Gastrocnemius medialis (tissue), 4 donors: ENCODE measurements around the gene DIP2C. TPM values are rescaled to one million over a fixed set of nuclear protein-coding genes. Genes with fewer than 3 reads are reported as not detected.
"Not testable (repeated sequence)": the region's sequence is repeated elsewhere in the genome, so short reads cannot be mapped to it uniquely, and the experiment has no call there.

Source experiments
- ATAC-seq, 2 donors: fragments of 150-250 bp; one replicate each; pipeline ENCODE4 v1.9.1; 2016
- DNase-seq, 2 donors: peaks; one replicate each; pipeline ENCODE4 v3.0.0-alpha.2; 2019
- H3K27ac ChIP-seq, 4 donors: fragments of 200-600 bp; sonication (generic); 1 replicate in 1 of 4; 2 replicates in 3 of 4; pipeline ENCODE4 v1.5.1; 2016 to 2018; ENCODE audit warnings: mild to moderate bottlenecking in 2 of 4, moderate library complexity in 1 of 4
- H3K27me3 ChIP-seq, 3 donors: fragments of 200-600 bp; sonication (generic) in 2 of 3; 1 replicate in 1 of 3; 2 replicates in 2 of 3; pipeline versions ENCODE4 v1.5.1 to v1.6.0; 2016 to 2019; ENCODE audit warnings: mild to moderate bottlenecking in 1 of 3, moderate library complexity in 1 of 3
- H3K36me3 ChIP-seq, 2 donors: fragments of 200-600 bp; sonication (generic) in 1 of 2; one replicate each; pipeline ENCODE4 v1.5.1; 2017 to 2018
- H3K4me1 ChIP-seq, 2 donors: fragments of 200-600 bp; sonication (generic) in 1 of 2; one replicate each; pipeline ENCODE4 v1.5.1; 2016 to 2017; ENCODE audit warnings: mild to moderate bottlenecking in 2 of 2
- H3K4me3 ChIP-seq, 4 donors: fragments of 200-600 bp; sonication (generic) in 3 of 4; 1 replicate in 1 of 4; 2 replicates in 3 of 4; pipeline ENCODE4 v1.5.1; 2016 to 2019; ENCODE audit warnings: mild to moderate bottlenecking in 2 of 4
- H3K9me3 ChIP-seq, 3 donors: fragments of 200-600 bp; sonication (generic) in 2 of 3; 1 replicate in 1 of 3; 2 replicates in 2 of 3; pipeline ENCODE4 v1.5.1; 2016 to 2019
- POLR2A ChIP-seq, 2 donors: fragments of 450-650 bp; IDR thresholded peaks; one replicate each; pipeline ENCODE4 v1.6.1; 2017; ENCODE audit warnings: antibody characterized with exemption in 2 of 2, mild to moderate bottlenecking in 2 of 2, moderate library complexity in 2 of 2
- in situ Hi-C, 4 donors: fragments of 200-750 bp; cut with MboI; loops; one replicate each; pipeline versions ENCODE4 v1.15.0 to v1.8.0; 2017; ENCODE audit warnings: low sequenced_read_pairs in 4 of 4
- intact Hi-C: fragments of 100-400 bp; cut with DNase I; formaldehyde crosslinking; loops from one replicate; pipeline ENCODE4 v1.15.1; 2023; ENCODE audit warnings: low total_unique reads
- total RNA-seq, 4 donors: library from RNA; depleted of rRNA; stranded (reverse); fragments of >200 nt; gene quantifications; one replicate each; pipeline versions ENCODE4 v1.1.0 to v1.2.3, GENCODE V29; 2016
- TF ChIP-seq, protein P1 (sequence below), 5 experiments: fragments of 450-650 bp in 3 of 5; fragments of 200-600 bp in 2 of 5; sonication (generic) in 2 of 5; IDR thresholded peaks in 4 of 5; conservative IDR thresholded peaks in 1 of 5; 1 replicate in 4 of 5; 2 replicates in 1 of 5; pipeline ENCODE4 v1.5.1; 2016 to 2019; ENCODE audit warnings: antibody characterized with exemption in 5 of 5, mild to moderate bottlenecking in 3 of 5, moderate library complexity in 3 of 5

The DIP2C gene
- total RNA-seq, 4 donors from 2014 or later: 19.1 to 60.0 (median 30.2) TPM

DNA sequence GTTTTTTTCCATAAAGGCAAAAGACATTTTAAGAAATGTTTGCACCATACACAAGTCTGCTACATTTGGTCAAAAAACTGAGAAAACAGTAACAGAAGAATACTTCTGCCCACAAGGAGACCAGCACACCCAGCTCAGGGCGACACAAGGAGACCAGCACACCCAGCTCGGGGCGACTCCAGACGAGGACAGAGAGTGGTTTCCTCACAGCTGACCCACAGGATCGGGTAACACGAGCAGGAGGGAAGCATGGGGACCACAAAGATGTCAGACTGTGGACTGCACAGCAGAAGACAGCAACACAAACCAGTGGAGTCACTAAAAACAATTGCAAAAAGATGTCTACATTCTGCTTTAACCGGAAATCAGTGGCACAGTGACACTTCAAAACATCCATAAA lies 237.6 kb downstream of the DIP2C start:
- intact Hi-C loops: no loop called here
- H3K27ac ChIP-seq: no peak overlapping the region
- no peak for ATAC-seq

DNA sequence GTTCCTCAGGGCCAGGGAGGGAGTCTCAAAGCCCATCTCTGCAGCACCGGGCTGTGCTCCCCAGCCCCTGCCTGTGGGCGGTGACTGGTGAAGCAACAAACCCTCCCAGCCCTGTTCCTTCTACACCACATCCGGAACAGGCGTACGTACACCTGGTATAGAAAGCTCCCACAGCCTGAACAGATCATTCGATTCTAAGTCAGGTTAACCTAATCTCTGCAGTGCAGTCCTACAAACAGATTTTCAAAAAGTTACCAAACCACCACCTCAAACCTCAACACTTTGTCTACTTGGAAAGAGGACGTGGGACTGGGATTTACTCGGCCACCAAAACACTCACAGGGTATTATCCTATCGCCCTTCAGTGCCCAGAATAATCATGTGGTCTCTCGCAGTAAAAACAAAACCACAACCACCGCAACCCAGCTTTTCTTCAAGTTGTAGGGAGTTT lies 238.4 kb downstream of the DIP2C start:
- no peak overlapping the region for H3K27ac ChIP-seq
- DNase-seq: no peak
- no peaks in the 10 kb centered on the region for H3K9me3 ChIP-seq
- ATAC-seq: no peak
- no peaks in the 10 kb centered on the region for H3K27me3 ChIP-seq
- in situ Hi-C loops: no loop called here
- intact Hi-C loops: no loop called here
- H3K36me3 ChIP-seq: no peaks in the 10 kb centered on the region
- H3K4me1 ChIP-seq: peaks cover 8 to 12% of the 10 kb centered on the region in 2 donors
- H3K4me3 ChIP-seq: no peak overlapping the region
- TF ChIP-seq, protein P1, sequence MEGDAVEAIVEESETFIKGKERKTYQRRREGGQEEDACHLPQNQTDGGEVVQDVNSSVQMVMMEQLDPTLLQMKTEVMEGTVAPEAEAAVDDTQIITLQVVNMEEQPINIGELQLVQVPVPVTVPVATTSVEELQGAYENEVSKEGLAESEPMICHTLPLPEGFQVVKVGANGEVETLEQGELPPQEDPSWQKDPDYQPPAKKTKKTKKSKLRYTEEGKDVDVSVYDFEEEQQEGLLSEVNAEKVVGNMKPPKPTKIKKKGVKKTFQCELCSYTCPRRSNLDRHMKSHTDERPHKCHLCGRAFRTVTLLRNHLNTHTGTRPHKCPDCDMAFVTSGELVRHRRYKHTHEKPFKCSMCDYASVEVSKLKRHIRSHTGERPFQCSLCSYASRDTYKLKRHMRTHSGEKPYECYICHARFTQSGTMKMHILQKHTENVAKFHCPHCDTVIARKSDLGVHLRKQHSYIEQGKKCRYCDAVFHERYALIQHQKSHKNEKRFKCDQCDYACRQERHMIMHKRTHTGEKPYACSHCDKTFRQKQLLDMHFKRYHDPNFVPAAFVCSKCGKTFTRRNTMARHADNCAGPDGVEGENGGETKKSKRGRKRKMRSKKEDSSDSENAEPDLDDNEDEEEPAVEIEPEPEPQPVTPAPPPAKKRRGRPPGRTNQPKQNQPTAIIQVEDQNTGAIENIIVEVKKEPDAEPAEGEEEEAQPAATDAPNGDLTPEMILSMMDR (IDR thresholded peaks at IDR 0.05 in 4 of 5, conservative IDR thresholded peaks at IDR 0.05 in 1 of 5): no peak
- no peak for TF ChIP-seq POLR2A (IDR thresholded peaks at IDR 0.05)

More for the DNA sequence above, 237.6 kb downstream of the DIP2C start:
- DNase-seq: no peak
- H3K4me3 ChIP-seq: no peak overlapping the region
- H3K4me1 ChIP-seq: peaks cover 8 to 12% of the 10 kb centered on the region in 2 donors
- H3K27me3 ChIP-seq: no peaks in the 10 kb centered on the region
- TF ChIP-seq, protein P1 (IDR thresholded peaks at IDR 0.05 in 4 of 5, conservative IDR thresholded peaks at IDR 0.05 in 1 of 5): no peak
- TF ChIP-seq POLR2A (IDR thresholded peaks at IDR 0.05): no peak
- in situ Hi-C loops: no loop called here
- H3K9me3 ChIP-seq: no peaks in the 10 kb centered on the region
- H3K36me3 ChIP-seq: no peaks in the 10 kb centered on the region

DNA sequence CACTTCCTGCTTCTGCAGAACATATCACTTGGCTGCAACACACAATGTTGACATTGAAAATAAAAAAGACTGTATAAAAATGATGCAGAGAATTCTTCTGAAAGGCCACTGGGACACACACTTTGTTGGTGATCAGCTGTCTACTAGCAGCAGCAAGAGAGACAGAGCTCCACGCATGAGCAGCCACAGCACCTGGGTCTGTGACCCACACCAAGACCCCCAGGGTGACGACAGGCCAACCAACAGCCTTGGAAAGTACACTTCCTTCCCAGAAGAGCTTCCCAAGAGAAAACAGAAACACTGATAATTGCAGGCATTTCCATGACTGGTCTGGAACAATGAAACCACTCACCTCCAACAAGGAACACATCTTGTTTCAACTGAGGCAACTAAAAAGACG lies 239.0 kb downstream of the DIP2C start:
- ATAC-seq: no peak
- intact Hi-C loops (no loop called here), in situ Hi-C loops (no loop called here)
- no peak for DNase-seq
- Histone ChIP-seq H3K27ac (no peak overlapping the region), H3K27me3 (no peaks in the 10 kb centered on the region), H3K4me1 (peaks cover 8 to 12% of the 10 kb centered on the region in 2 donors), H3K9me3 (no peaks in the 10 kb centered on the region), H3K36me3 (no peaks in the 10 kb centered on the region), H3K4me3 (no peak overlapping the region)
- no peak for TF ChIP-seq POLR2A (IDR thresholded peaks at IDR 0.05)
- TF ChIP-seq, protein P1 (IDR thresholded peaks at IDR 0.05 in 4 of 5, conservative IDR thresholded peaks at IDR 0.05 in 1 of 5): no peak

DNA sequence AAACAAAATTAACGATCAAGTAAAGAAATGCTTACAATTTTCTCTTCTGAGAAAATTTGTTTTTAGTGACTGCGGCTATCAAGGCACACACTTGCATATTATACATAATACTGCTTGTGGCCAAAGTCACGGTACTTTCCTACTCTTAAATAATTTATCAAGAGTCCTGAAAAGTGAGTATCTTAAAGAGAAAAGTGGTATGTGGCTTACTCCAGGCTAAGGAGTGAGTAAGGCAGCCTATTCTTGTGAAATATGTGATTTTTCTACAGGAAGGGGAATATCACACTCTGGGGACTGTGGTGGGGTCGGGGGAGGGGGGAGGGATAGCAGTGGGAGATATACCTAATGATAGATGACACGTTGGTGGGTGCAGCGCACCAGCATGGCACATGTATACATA lies 240.1 kb downstream of the DIP2C start:
- H3K27me3 ChIP-seq, H3K4me1 ChIP-seq, H3K27ac ChIP-seq, H3K4me3 ChIP-seq, H3K36me3 ChIP-seq, in situ Hi-C loops, DNase-seq, intact Hi-C loops, H3K9me3 ChIP-seq, ATAC-seq: not testable (repeated sequence)

DNA sequence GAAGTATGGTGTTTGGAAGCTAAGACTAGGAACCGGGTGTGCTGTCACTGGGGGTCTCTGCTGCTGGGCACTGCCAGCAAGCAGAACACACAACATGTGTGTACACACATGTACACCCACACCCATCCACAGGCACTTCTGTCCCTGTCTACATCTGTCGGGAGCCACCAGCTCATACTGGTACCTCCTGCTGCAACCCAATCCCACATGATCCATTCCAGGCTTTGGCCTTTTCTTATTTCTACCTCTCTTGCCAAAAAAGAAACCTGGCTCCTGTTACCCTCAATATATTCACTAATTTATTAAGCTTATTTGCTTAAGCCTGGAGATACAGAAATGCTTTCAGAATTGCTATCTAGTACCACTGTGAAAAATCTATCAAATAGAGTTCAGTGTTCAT lies 246.0 kb downstream of the DIP2C start:
- peaks cover 0 to 16% of the 10 kb centered on the region in 2 donors for H3K36me3 ChIP-seq
- in situ Hi-C loops: no loop called here
- ATAC-seq (no peak), DNase-seq (no peak)
- no peak overlapping the region for H3K4me3 ChIP-seq
- no peaks in the 10 kb centered on the region for H3K4me1 ChIP-seq
- TF ChIP-seq, protein P1 (IDR thresholded peaks at IDR 0.05 in 4 of 5, conservative IDR thresholded peaks at IDR 0.05 in 1 of 5): no peak
- no peak for TF ChIP-seq POLR2A (IDR thresholded peaks at IDR 0.05)
- no peaks in the 10 kb centered on the region for H3K9me3 ChIP-seq
- intact Hi-C loops: no loop called here
- H3K27me3 ChIP-seq: no peaks in the 10 kb centered on the region
- no peak overlapping the region for H3K27ac ChIP-seq
